H54 (cell line): ENCODE measurements around the gene STAC3.

Experiments
- DNase-seq: peaks from one replicate; pipeline ENCODE4 v3.0.0; 2011; ENCODE audit warnings: low spot score, mixed read lengths; ENCODE audit not compliant: insufficient read length
- FAIRE-seq: peaks from 3 replicates; lab custom pipeline; 2011; peaks lifted over from hg19 to GRCh38; lab: Jason Lieb, UNC
- POLR2A ChIP-seq: IDR thresholded peaks from 2 replicates; pipeline ENCODE4 v1.6.1; 2011; ENCODE audit warnings: low read depth, mild to moderate bottlenecking, low read length

STAC3 gene

GRCh38 chr12:57263096-57263495, 12.1 kb upstream of the STAC3 start:
- FAIRE-seq (no peak), DNase-seq (no peak)
- TF ChIP-seq POLR2A = no peak

- no peak for FAIRE-seq
These were observed 11.3 kb upstream of the STAC3 start for GRCh38 chr12:57262126-57262822.

GRCh38 chr12:57261428-57261865, 10.5 kb upstream of the STAC3 start:
- no peak for TF ChIP-seq POLR2A
- no peak for DNase-seq
- FAIRE-seq = no peak

More at GRCh38 chr12:57262126-57262822, 11.3 kb upstream of the STAC3 start:
- no peak for DNase-seq
- no peak for TF ChIP-seq POLR2A

GRCh38 chr12:57260366-57260765, 9.4 kb upstream of the STAC3 start:
- DNase-seq = no peak
- FAIRE-seq = no peak
- no peak for TF ChIP-seq POLR2A

GRCh38 chr12:57258977-57259970, 8.3 kb upstream of the STAC3 start:
- DNase-seq (no peak), FAIRE-seq (no peak)
- no peak for TF ChIP-seq POLR2A

GRCh38 chr12:57255916-57256315, 4.9 kb upstream of the STAC3 start:
- DNase-seq = no peak
- FAIRE-seq = no peak
- TF ChIP-seq POLR2A = no peak

- no peak for DNase-seq
- TF ChIP-seq POLR2A = no peak
- no peak for FAIRE-seq
These were observed 3.7 kb upstream of the STAC3 start for GRCh38 chr12:57254506-57255280.

- TF ChIP-seq POLR2A = no peak
- DNase-seq = no peak
- FAIRE-seq = no peak
These were observed 446 bp downstream of the STAC3 start for GRCh38 chr12:57250541-57250940.

GRCh38 chr12:57248934-57249742, 1.8 kb downstream of the STAC3 start:
- FAIRE-seq (no peak), DNase-seq (no peak)
- TF ChIP-seq POLR2A = no peak

GRCh38 chr12:57247041-57247440, 3.9 kb downstream of the STAC3 start:
- no peak for TF ChIP-seq POLR2A
- no peak for DNase-seq
- FAIRE-seq = no peak

GRCh38 chr12:57244312-57244696, 6.7 kb downstream of the STAC3 start:
- TF ChIP-seq POLR2A = no peak
- FAIRE-seq = no peak
- no peak for DNase-seq

- DNase-seq (no peak), FAIRE-seq (no peak)
- no peak for TF ChIP-seq POLR2A
These were observed 7.3 kb downstream of the STAC3 start for GRCh38 chr12:57243521-57244311.
